H9 (cell line): ENCODE results near the gene ZNF708. TPM values are rescaled to one million over a fixed set of nuclear protein-coding genes. Genes with fewer than 3 reads are reported as not detected.
"Not testable (repeated sequence)": the region's sequence is repeated elsewhere in the genome, so short reads cannot be mapped to it uniquely, and the experiment has no call there.

Experiments used
- DNase-seq: peaks from one replicate; pipeline ENCODE4 v3.0.0-alpha.2; 2017
- H2AFZ ChIP-seq: one replicate; pipeline ENCODE4 v1.6.1; 2013; ENCODE audit warnings: mild to moderate bottlenecking, low read length, control low read depth, moderate library complexity
- H2AK5ac ChIP-seq: 2 replicates; pipeline ENCODE4 v1.6.1; 2013; ENCODE audit warnings: low read length, control low read depth, mixed read lengths; ENCODE audit not compliant: insufficient read length
- H2BK120ac ChIP-seq: one replicate; pipeline ENCODE4 v1.6.1; 2013; ENCODE audit warnings: low read depth, mild to moderate bottlenecking, low read length, control low read depth, inconsistent platforms; ENCODE audit not compliant: poor library complexity, severe bottlenecking
- H2BK12ac ChIP-seq: 2 replicates; pipeline ENCODE4 v1.6.1; 2013; ENCODE audit warnings: low read length, control low read depth, mixed read lengths, low read depth; ENCODE audit not compliant: insufficient read length
- H2BK15ac ChIP-seq: 2 replicates; pipeline ENCODE4 v1.6.1; 2013; ENCODE audit warnings: low read depth, low read length, control low read depth
- H2BK20ac ChIP-seq: one replicate; pipeline ENCODE4 v1.6.1; 2013; ENCODE audit warnings: low read depth, mild to moderate bottlenecking, low read length, control low read depth, inconsistent platforms; ENCODE audit not compliant: poor library complexity, severe bottlenecking
- H2BK5ac ChIP-seq: 2 replicates; pipeline ENCODE4 v1.6.1; 2013; ENCODE audit warnings: low read length, control low read depth, mixed read lengths; ENCODE audit not compliant: insufficient read length
- H3K14ac ChIP-seq: 2 replicates; pipeline ENCODE4 v1.6.1; 2013; ENCODE audit warnings: low read length, control low read depth; ENCODE audit not compliant: insufficient read depth
- H3K18ac ChIP-seq: 2 replicates; pipeline ENCODE4 v1.6.1; 2013; ENCODE audit warnings: low read depth, mild to moderate bottlenecking, mixed read lengths, low read length, control low read depth; ENCODE audit not compliant: insufficient read length
- H3K23ac ChIP-seq: 2 replicates; pipeline ENCODE4 v1.6.1; 2013; ENCODE audit warnings: low read length, control low read depth, mixed read lengths, low read depth; ENCODE audit not compliant: insufficient read length
- H3K23me2 ChIP-seq: 2 replicates; pipeline ENCODE4 v1.6.1; 2013; ENCODE audit warnings: low read depth, mild to moderate bottlenecking, mixed read lengths, low read length, control low read depth; ENCODE audit not compliant: insufficient read length, poor library complexity, severe bottlenecking
- H3K27ac ChIP-seq: 2 replicates; pipeline ENCODE4 v1.5.1; 2013; ENCODE audit warnings: low read length, control low read depth, mixed read lengths, low read depth; ENCODE audit not compliant: insufficient read length
- H3K27me3 ChIP-seq: 2 replicates; pipeline ENCODE4 v1.6.1; 2013; ENCODE audit warnings: low read length, control low read depth, inconsistent platforms; ENCODE audit not compliant: insufficient read depth
- H3K4ac ChIP-seq: 2 replicates; pipeline ENCODE4 v1.6.1; 2013; ENCODE audit warnings: low read depth, mild to moderate bottlenecking, control low read depth, inconsistent platforms, low read length, moderate library complexity
- H3K4me1 ChIP-seq: 2 replicates; pipeline ENCODE4 v1.6.1; 2013; ENCODE audit warnings: low read length, control low read depth, inconsistent platforms; ENCODE audit not compliant: insufficient read depth
- H3K4me2 ChIP-seq: 2 replicates; pipeline ENCODE4 v1.6.1; 2013; ENCODE audit warnings: low read length, control low read depth, mixed read lengths; ENCODE audit not compliant: insufficient read length, insufficient read depth
- H3K56ac ChIP-seq: 2 replicates; pipeline ENCODE4 v1.6.1; 2013; ENCODE audit warnings: low read depth, mild to moderate bottlenecking, mixed read lengths, low read length, control low read depth; ENCODE audit not compliant: insufficient read length
- H3K79me1 ChIP-seq: 2 replicates; pipeline ENCODE4 v1.6.1; 2013; ENCODE audit warnings: low read depth, mild to moderate bottlenecking, moderate library complexity, low read length, control low read depth, inconsistent platforms; ENCODE audit not compliant: insufficient read depth, poor library complexity, severe bottlenecking
- H3K79me2 ChIP-seq: 2 replicates; pipeline ENCODE4 v1.6.1; 2013; ENCODE audit warnings: low read length, control low read depth, inconsistent platforms; ENCODE audit not compliant: insufficient read depth
- H3K9ac ChIP-seq: 2 replicates; pipeline ENCODE4 v1.6.1; 2013; ENCODE audit warnings: low read length, control low read depth, mixed read lengths; ENCODE audit not compliant: insufficient read length; ENCODE audit errors: extremely low read depth
- H3K9me3 ChIP-seq: one replicate; pipeline ENCODE4 v1.6.1; 2013; ENCODE audit warnings: low read depth, low read length, inconsistent platforms; ENCODE audit not compliant: control insufficient read depth
- H3T11ph ChIP-seq: one replicate; pipeline ENCODE4 v1.6.1; 2013; ENCODE audit warnings: mild to moderate bottlenecking, low read length, control low read depth, inconsistent platforms
- H4K20me1 ChIP-seq: one replicate; pipeline ENCODE4 v1.6.1; 2013; ENCODE audit not compliant: control insufficient read depth, insufficient read length, insufficient read depth
- H4K5ac ChIP-seq: 2 replicates; pipeline ENCODE4 v1.6.1; 2013; ENCODE audit warnings: low read depth, mild to moderate bottlenecking, mixed read lengths, low read length, control low read depth; ENCODE audit not compliant: insufficient read length
- H4K8ac ChIP-seq: replicated peaks from 2 replicates; pipeline ENCODE4 v1.6.1; 2013; ENCODE audit warnings: low read length, control low read depth, mixed read lengths, low read depth; ENCODE audit not compliant: insufficient read length
- H4K91ac ChIP-seq: 2 replicates; pipeline ENCODE4 v1.6.1; 2013; ENCODE audit warnings: low read depth, mild to moderate bottlenecking, moderate library complexity, mixed read lengths, low read length, control low read depth; ENCODE audit not compliant: insufficient read length
- H3K27ac Mint-ChIP-seq, 3 experiments: 2 replicates in 2 of 3; 3 replicates in 1 of 3; pipeline ENCODE4 v1.8.0; 2020 to 2021; ENCODE audit warnings: mixed read lengths in 3 of 3, mild to moderate bottlenecking in 1 of 3, moderate library complexity in 1 of 3
- H3K27me3 Mint-ChIP-seq: 2 replicates; pipeline ENCODE4 v1.8.0; 2021; ENCODE audit warnings: low read depth, mild to moderate bottlenecking, moderate library complexity, mixed read lengths
- H3K36me3 Mint-ChIP-seq, 3 experiments: 2 replicates in 2 of 3; 3 replicates in 1 of 3; pipeline ENCODE4 v1.8.0; 2020 to 2021; ENCODE audit warnings: low read depth in 3 of 3, mixed read lengths in 3 of 3; ENCODE audit not compliant: insufficient read depth in 1 of 3
- H3K4me1 Mint-ChIP-seq, 2 experiments: 2 replicates each; pipeline ENCODE4 v1.8.0; 2020; ENCODE audit warnings: mixed read lengths in 2 of 2
- H3K4me3 Mint-ChIP-seq, 2 experiments: 2 replicates in 1 of 2; 3 replicates in 1 of 2; pipeline ENCODE4 v1.8.0; 2020 to 2021; ENCODE audit warnings: mild to moderate bottlenecking in 2 of 2, mixed read lengths in 2 of 2, moderate library complexity in 1 of 2
- H3K9me3 Mint-ChIP-seq, 2 experiments: 2 replicates in 1 of 2; 3 replicates in 1 of 2; pipeline ENCODE4 v1.8.0; 2020; ENCODE audit warnings: mild to moderate bottlenecking in 2 of 2, mixed read lengths in 2 of 2, moderate library complexity in 1 of 2
- WGBS: extraction: QIAGEN DNeasy Blood & Tissue Kit; methylation state at CpG from one replicate; pipeline ENCODE4 v1.1.7; 2013; ENCODE audit warnings: missing lambda C conversion rate, low lambda C conversion rate, mixed read lengths; ENCODE audit not compliant: insufficient read length; ENCODE audit errors: extremely low coverage; 5-methylcytosine and 5-hydroxymethylcytosine counted together
- total RNA-seq: library from RNA; stranded (reverse); gene quantifications from 2 replicates; pipeline ENCODE4 v1.2.1, GENCODE V29; 2021
- TF ChIP-seq, protein P1 (sequence below): fragments of 200-600 bp; sonication (generic); conservative IDR thresholded peaks from 3 replicates; pipeline ENCODE4 v1.8.0; 2021; ENCODE audit warnings: antibody characterized with exemption, mild to moderate bottlenecking

ZNF708 gene
- total RNA-seq, 1 experiment from 2014 or later, result 34.4 TPM

DNA sequence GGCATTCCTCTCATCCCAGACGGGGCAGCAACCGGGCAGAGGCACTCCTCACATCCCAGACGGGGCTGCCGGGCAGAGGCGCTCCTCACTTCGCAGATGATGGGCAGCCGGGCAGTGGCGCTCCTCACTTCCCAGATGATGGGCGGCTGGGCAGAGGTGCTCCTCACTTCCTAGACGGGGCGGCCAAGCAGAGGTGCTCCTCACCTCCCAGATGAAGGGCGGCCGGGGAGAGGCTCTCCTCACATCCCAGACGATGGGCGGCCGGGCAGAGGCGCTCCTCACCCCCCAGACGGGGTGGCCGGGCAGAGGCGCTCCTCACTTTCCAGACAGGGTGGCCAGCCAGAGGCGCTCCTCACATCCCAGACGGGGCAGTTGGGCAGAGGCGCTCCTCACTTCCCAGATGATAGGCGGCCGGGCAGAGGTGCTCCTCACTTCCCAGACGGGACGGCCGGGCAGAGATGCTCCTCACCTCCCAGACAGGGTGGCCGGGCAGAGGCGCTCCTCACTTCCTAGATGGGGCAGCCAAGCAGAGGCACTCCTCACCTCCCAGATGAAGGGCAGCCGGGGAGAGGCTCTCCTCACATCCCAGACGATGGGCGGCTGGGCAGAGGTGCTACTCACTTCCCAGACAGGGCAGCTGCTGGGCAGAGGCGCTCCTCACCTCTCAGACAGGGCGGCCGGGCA, 68.9 kb downstream of the ZNF708 start:
- no peak for DNase-seq
- H3K27ac ChIP-seq, result no peak overlapping the region
- H3K9ac ChIP-seq, result no peak overlapping the region
- H3K56ac ChIP-seq, result no peak overlapping the region
- no peaks in the 10 kb centered on the region for H3K4me1 ChIP-seq
- no peak overlapping the region for H2AFZ ChIP-seq
- no peak overlapping the region for H2AK5ac ChIP-seq
- no peak overlapping the region for H4K91ac ChIP-seq
- no peak overlapping the region for H4K5ac ChIP-seq
- no peak overlapping the region for H3K18ac ChIP-seq
- peaks cover 10 to 35% (median 26%) of the 10 kb centered on the region in 3 experiments for H3K36me3 Mint-ChIP-seq
- no peak overlapping the region for H2BK120ac ChIP-seq
- TF ChIP-seq, protein P1, sequence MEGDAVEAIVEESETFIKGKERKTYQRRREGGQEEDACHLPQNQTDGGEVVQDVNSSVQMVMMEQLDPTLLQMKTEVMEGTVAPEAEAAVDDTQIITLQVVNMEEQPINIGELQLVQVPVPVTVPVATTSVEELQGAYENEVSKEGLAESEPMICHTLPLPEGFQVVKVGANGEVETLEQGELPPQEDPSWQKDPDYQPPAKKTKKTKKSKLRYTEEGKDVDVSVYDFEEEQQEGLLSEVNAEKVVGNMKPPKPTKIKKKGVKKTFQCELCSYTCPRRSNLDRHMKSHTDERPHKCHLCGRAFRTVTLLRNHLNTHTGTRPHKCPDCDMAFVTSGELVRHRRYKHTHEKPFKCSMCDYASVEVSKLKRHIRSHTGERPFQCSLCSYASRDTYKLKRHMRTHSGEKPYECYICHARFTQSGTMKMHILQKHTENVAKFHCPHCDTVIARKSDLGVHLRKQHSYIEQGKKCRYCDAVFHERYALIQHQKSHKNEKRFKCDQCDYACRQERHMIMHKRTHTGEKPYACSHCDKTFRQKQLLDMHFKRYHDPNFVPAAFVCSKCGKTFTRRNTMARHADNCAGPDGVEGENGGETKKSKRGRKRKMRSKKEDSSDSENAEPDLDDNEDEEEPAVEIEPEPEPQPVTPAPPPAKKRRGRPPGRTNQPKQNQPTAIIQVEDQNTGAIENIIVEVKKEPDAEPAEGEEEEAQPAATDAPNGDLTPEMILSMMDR, result no peak
- H4K20me1 ChIP-seq, result no peaks in the 10 kb centered on the region
- H4K8ac ChIP-seq, result no peak overlapping the region
- H3K4me3 Mint-ChIP-seq, result no peak overlapping the region
- H2BK12ac ChIP-seq, result no peak overlapping the region
- H3K14ac ChIP-seq, result no peak overlapping the region
- H2BK15ac ChIP-seq, result no peak overlapping the region
- no peak overlapping the region for H2BK20ac ChIP-seq
- no peak overlapping the region for H3K27ac Mint-ChIP-seq
- H3K23ac ChIP-seq, result no peak overlapping the region
- no peak overlapping the region for H3K4ac ChIP-seq
- H3K27me3 ChIP-seq, result no peaks in the 10 kb centered on the region
- H2BK5ac ChIP-seq, result no peak overlapping the region
- peaks cover 73 to 74% of the 10 kb centered on the region in 2 experiments for H3K9me3 Mint-ChIP-seq
- H3K23me2 ChIP-seq, result no peaks in the 10 kb centered on the region
- H3K79me2 ChIP-seq, result no peaks in the 10 kb centered on the region
- no peaks in the 10 kb centered on the region for H3K79me1 ChIP-seq
- peaks cover 0 to 3% of the 10 kb centered on the region in 2 experiments; a peak in 2 of 4 replicates for H3K4me1 Mint-ChIP-seq
- H3K27me3 Mint-ChIP-seq, result no peaks in the 10 kb centered on the region
- no peak overlapping the region for H3K4me2 ChIP-seq
- peaks cover 19% of the 10 kb centered on the region for H3K9me3 ChIP-seq
- no CpG with 5 or more reads among the region's 36 CpGs for WGBS
- H3T11ph ChIP-seq, result no peak overlapping the region

DNA sequence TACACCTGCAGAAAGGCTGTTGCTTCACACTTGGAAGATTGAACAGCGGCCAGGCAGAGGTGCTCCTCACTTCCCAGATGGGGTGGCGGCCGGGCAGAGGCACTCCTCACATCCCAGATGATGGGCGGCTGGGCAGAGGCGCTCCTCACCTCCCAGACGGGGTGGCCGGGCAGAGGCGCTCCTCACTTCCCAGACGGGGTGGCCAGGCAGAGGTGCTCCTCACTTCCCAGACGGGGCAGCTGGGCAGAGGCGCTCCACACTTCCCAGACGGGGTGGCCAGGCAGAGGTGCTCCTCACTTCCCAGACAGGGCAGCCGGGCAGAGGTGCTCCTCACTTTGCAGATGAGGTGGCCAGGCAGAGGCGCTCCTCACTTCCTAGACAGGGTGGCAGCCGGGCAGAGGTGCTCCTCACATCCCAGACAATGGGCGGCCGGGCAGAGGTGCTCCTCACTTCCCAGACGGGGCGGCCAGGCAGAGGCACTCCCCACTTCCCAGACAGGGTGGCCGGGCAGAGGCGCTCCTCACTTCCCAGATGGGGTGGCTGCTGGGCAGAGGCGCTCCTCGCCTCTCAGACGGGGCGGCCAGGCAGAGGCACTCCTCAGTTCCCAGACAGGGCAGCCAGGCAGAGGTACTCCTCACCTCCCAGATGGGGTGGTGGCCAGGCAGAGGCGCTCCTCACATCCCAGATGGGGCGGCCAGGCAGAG, 69.6 kb downstream of the ZNF708 start:
- H3K23me2 ChIP-seq, result not testable (repeated sequence)

More for the DNA sequence above, 69.6 kb downstream of the ZNF708 start:
- H4K8ac ChIP-seq, H4K91ac ChIP-seq, H2AK5ac ChIP-seq, H3K4me1 ChIP-seq, H3K56ac ChIP-seq, H3K9ac ChIP-seq, H2BK15ac ChIP-seq, H3K18ac ChIP-seq, H4K5ac ChIP-seq, H2BK20ac ChIP-seq, H3K4ac ChIP-seq, H4K20me1 ChIP-seq, H2BK120ac ChIP-seq, H3K27me3 ChIP-seq, H3K14ac ChIP-seq, H3T11ph ChIP-seq, H3K27ac ChIP-seq, H3K4me2 ChIP-seq, H2BK5ac ChIP-seq, H3K4me1 Mint-ChIP-seq, H3K79me2 ChIP-seq, H3K4me3 Mint-ChIP-seq, H2AFZ ChIP-seq, H2BK12ac ChIP-seq, H3K27me3 Mint-ChIP-seq, H3K79me1 ChIP-seq, H3K23ac ChIP-seq, H3K27ac Mint-ChIP-seq, DNase-seq: not testable (repeated sequence)
- peaks cover 17% of the 10 kb centered on the region for H3K9me3 ChIP-seq
- H3K9me3 Mint-ChIP-seq, result peaks cover 67 to 77% of the 10 kb centered on the region in 2 experiments
- peaks cover 10 to 35% (median 26%) of the 10 kb centered on the region in 3 experiments for H3K36me3 Mint-ChIP-seq
- no CpG with 5 or more reads among the region's 27 CpGs for WGBS
